HCT116 (cell line): ENCODE data around the gene TBXA2R. TPM values are rescaled to one million over a fixed set of nuclear protein-coding genes. Genes with fewer than 3 reads are reported as not detected.

ENCODE experiments used
- ATAC-seq: fragments of 200-7000 bp; cut with Tn5 transposase; 2 replicates; pipeline ENCODE4 v1.9.1; 2020; ENCODE audit warnings: mild to moderate bottlenecking, moderate library complexity
- BruUV-seq: library from RNA; stranded (reverse); fragments of 400-500 nt; replicated peaks from 2 replicates; lab custom pipeline; 2021; lab: Mats Ljungman, UMichigan
- CTCF ChIA-PET: fragments of 300-600 bp; sonication (Branson Sonifier 250); formaldehyde crosslinking; loops from one replicate; lab custom pipeline; 2021; ENCODE audit warnings: antibody characterized with exemption; lab: Charles Lee
- POLR2A ChIA-PET: fragments of 300-600, 350-600 bp; sonication (Branson Sonifier 250); formaldehyde crosslinking; loops from one replicate; lab custom pipeline; 2021; ENCODE audit warnings: antibody characterized with exemption; lab: Charles Lee
- RAD21 ChIA-PET, 2 experiments: fragments of 300-600 bp; sonication (Branson Sonifier 250); formaldehyde crosslinking; loops; one replicate each; lab custom pipeline; 2023; ENCODE audit warnings: low total read pairs in 2 of 2; ENCODE audit not compliant: uncharacterized antibody in 2 of 2, unreplicated experiment in 2 of 2, low non-redundant PET in 1 of 2; lab: Charles Lee
- DNase-seq: peaks from one replicate; pipeline ENCODE4 v3.0.0-alpha.2; 2010; ENCODE audit warnings: low read depth, low spot score
- H2AFZ ChIP-seq: fragments of 200-600 bp; shearing (Covaris generic), sonication (generic); 2 replicates; pipeline ENCODE4 v1.6.1; 2017; ENCODE audit warnings: low read depth, mixed run types, mixed read lengths, antibody characterized with exemption, low read length; ENCODE audit not compliant: poor library complexity, severe bottlenecking
- H3K27ac ChIP-seq: 2 replicates; pipeline ENCODE4 v1.5.1; 2012; ENCODE audit warnings: low read depth, low read length
- H3K27me3 ChIP-seq: fragments of 200-600 bp; sonication (generic); 2 replicates; pipeline ENCODE4 v1.6.1; 2016; ENCODE audit warnings: mixed run types, low read length, mixed read lengths; ENCODE audit not compliant: insufficient read depth
- H3K36me3 ChIP-seq, 2 experiments: fragments of 200-500 bp in 1 of 2; fragments of 200-600 bp in 1 of 2; sonication (Bioruptor generic) in 1 of 2; sonication (generic) in 1 of 2; 2 replicates each; pipeline versions ENCODE4 v1.5.1 to v1.6.1; 2014 to 2016; ENCODE audit warnings: low read length in 2 of 2, inconsistent platforms in 1 of 2, mixed read lengths in 1 of 2, mixed run types in 1 of 2; ENCODE audit not compliant: insufficient read depth in 2 of 2, control insufficient read depth in 1 of 2
- H3K4me1 ChIP-seq, 2 experiments: fragments of 200-600 bp in 1 of 2; sonication (generic) in 1 of 2; 2 replicates each; pipeline versions ENCODE4 v1.5.1 to v1.6.1; 2012 to 2017; ENCODE audit warnings: low read length in 2 of 2, inconsistent platforms in 1 of 2, mild to moderate bottlenecking in 1 of 2, mixed read lengths in 1 of 2, mixed run types in 1 of 2, moderate library complexity in 1 of 2; ENCODE audit not compliant: insufficient read depth in 2 of 2, control insufficient read depth in 1 of 2
- H3K4me2 ChIP-seq: fragments of 200-600 bp; sonication (generic); 2 replicates; pipeline ENCODE4 v1.6.1; 2017; ENCODE audit warnings: mixed run types, low read length, mixed read lengths
- H3K4me3 ChIP-seq, 2 experiments: fragments of 200-600 bp in 1 of 2; sonication (generic) in 1 of 2; replicated peaks in 1 of 2; 2 replicates each; pipeline ENCODE4 v1.5.1; 2011 to 2016; ENCODE audit warnings: low read length in 2 of 2, control low read depth in 1 of 2, low read depth in 1 of 2, mild to moderate bottlenecking in 1 of 2, mixed read lengths in 1 of 2, mixed run types in 1 of 2
- H3K79me2 ChIP-seq: fragments of 200-600 bp; sonication (generic); 2 replicates; pipeline ENCODE4 v1.6.1; 2017; ENCODE audit warnings: mild to moderate bottlenecking, mixed run types, low read length, moderate library complexity, mixed read lengths; ENCODE audit not compliant: insufficient read depth
- H3K9ac ChIP-seq: fragments of 200-600 bp; sonication (generic); 2 replicates; pipeline ENCODE4 v1.6.1; 2016; ENCODE audit warnings: low read length, mixed read lengths
- H3K9me2 ChIP-seq: fragments of 200-600 bp; sonication (generic), shearing (Covaris generic); 2 replicates; pipeline ENCODE4 v1.6.1; 2017; ENCODE audit warnings: mixed run types, mild to moderate bottlenecking, moderate library complexity; ENCODE audit not compliant: insufficient read depth
- H3K9me3 ChIP-seq, 2 experiments: fragments of 200-500 bp in 1 of 2; fragments of 200-600 bp in 1 of 2; sonication (Bioruptor generic) in 1 of 2; sonication (generic) in 1 of 2; 2 replicates each; pipeline ENCODE4 v1.6.1; 2014 to 2017; ENCODE audit warnings: low read length in 2 of 2, mixed read lengths in 2 of 2, inconsistent platforms in 1 of 2, low read depth in 1 of 2, mild to moderate bottlenecking in 1 of 2, mixed run types in 1 of 2, moderate library complexity in 1 of 2; ENCODE audit not compliant: control insufficient read depth in 1 of 2, insufficient read depth in 1 of 2
- H4K20me1 ChIP-seq: fragments of 200-600 bp; sonication (generic), shearing (Covaris generic); 2 replicates; pipeline ENCODE4 v1.6.1; 2017; ENCODE audit warnings: mixed run types, mild to moderate bottlenecking, moderate library complexity; ENCODE audit not compliant: insufficient read depth
- ATF3 ChIP-seq: IDR thresholded peaks from 2 replicates; pipeline ENCODE4 v1.6.1; 2012
- CTCF ChIP-seq, 3 experiments: fragments of 200-600 bp in 1 of 3; sonication (generic) in 1 of 3; IDR thresholded peaks in 2 of 3; conservative IDR thresholded peaks in 1 of 3; 2 replicates each; pipeline ENCODE4 v1.5.1; 2012 to 2017; ENCODE audit warnings: low read depth in 2 of 3, low read length in 2 of 3, antibody characterized with exemption in 1 of 3, borderline replicate concordance in 1 of 3, control low read depth in 1 of 3, mild to moderate bottlenecking in 1 of 3, mixed read lengths in 1 of 3, mixed run types in 1 of 3, moderate library complexity in 1 of 3; ENCODE audit not compliant: insufficient read depth in 1 of 3
- ELF1 ChIP-seq: IDR thresholded peaks from 2 replicates; pipeline ENCODE4 v1.6.1; 2012; ENCODE audit warnings: low read depth, borderline replicate concordance
- EZH2phosphoT487 ChIP-seq: fragments of 200-600 bp; IDR thresholded peaks from 2 replicates; pipeline ENCODE4 v1.6.1; 2018; ENCODE audit warnings: antibody characterized with exemption, borderline replicate concordance
- FOSL1 ChIP-seq: IDR thresholded peaks from 2 replicates; pipeline ENCODE4 v1.6.1; 2012; ENCODE audit warnings: low read depth
- MAX ChIP-seq: IDR thresholded peaks from 2 replicates; pipeline ENCODE4 v1.6.1; 2012
- RAD21 ChIP-seq: IDR thresholded peaks from 2 replicates; pipeline ENCODE4 v1.6.1; 2012; ENCODE audit warnings: low read depth, mild to moderate bottlenecking
- SP1 ChIP-seq: IDR thresholded peaks from 2 replicates; pipeline ENCODE4 v1.6.1; 2012; ENCODE audit warnings: low read depth
- TCF7L2 ChIP-seq: IDR thresholded peaks from 2 replicates; pipeline ENCODE4 v1.7.0; 2011; ENCODE audit warnings: borderline replicate concordance, inconsistent platforms; ENCODE audit not compliant: insufficient read depth, insufficient read length; ENCODE audit errors: extremely low read depth
- ZFX ChIP-seq: fragments of 450-650 bp; IDR thresholded peaks from 2 replicates; pipeline ENCODE4 v1.6.1; 2017
- ZNF274 ChIP-seq: fragments of 200-500 bp; sonication (Bioruptor generic); IDR thresholded peaks from 2 replicates; pipeline ENCODE4 v1.6.1; 2014; ENCODE audit warnings: mild to moderate bottlenecking, low read depth, low read length, inconsistent platforms
- intact Hi-C: fragments of 100-400 bp; cut with micrococcal nuclease; formaldehyde crosslinking; loops from 2 replicates; pipeline ENCODE4 v1.10.0; 2022
- total RNA-seq: library from RNA; stranded (reverse); gene quantifications from one replicate; pipeline ENCODE4 v1.2.1, GENCODE V29; 2021; ENCODE audit not compliant: unreplicated experiment

Gene TBXA2R
- total RNA-seq, 1 experiment from 2014 or later, result 2.3 TPM

GRCh38 chr19:3556423-3556977, 50.2 kb downstream of the TBXA2R start:
- ChIA-PET CTCF (no interaction called here), POLR2A (interaction anchor here (1.4 kb wide), 1 partner anchor 21 kb away, joined by 3 read pairs; no protein-coding TSS in a partner anchor), RAD21 (no interaction called here)
- ATAC-seq (no peak), DNase-seq (no peak)
- no peak overlapping the region for H2AFZ ChIP-seq
- BruUV-seq, result no TSS peak
- intact Hi-C loops, result no loop called here
- peak overlapping the region; percentile 95 for H3K9ac ChIP-seq
- H4K20me1 ChIP-seq, result peaks cover 8% of the 10 kb centered on the region; the same call in 1 of the 2 replicates
- H3K9me3 ChIP-seq, result no peaks in the 10 kb centered on the region
- no peak for TF ChIP-seq ZNF274
- no peak for TF ChIP-seq ZFX
- no peak for TF ChIP-seq ELF1
- no peak for TF ChIP-seq MAX
- no peak for TF ChIP-seq FOSL1
- no peak for TF ChIP-seq ATF3
- no peak for TF ChIP-seq CTCF (IDR thresholded peaks at IDR 0.05 in 2 of 3, conservative IDR thresholded peaks at IDR 0.05 in 1 of 3; ENCODE audit: borderline replicate concordance in 1 of 3, insufficient read depth in 1 of 3, low read depth in 2 of 3, low read length in 2 of 3)
- no peak for TF ChIP-seq RAD21
- TF ChIP-seq SP1, result no peak
- no peak for TF ChIP-seq TCF7L2
- TF ChIP-seq EZH2phosphoT487, result no peak
- H3K36me3 ChIP-seq, result peaks cover 0 to 11% of the 10 kb centered on the region in 2 experiments; a peak in 1 of 4 replicates
- peaks cover 17 to 55% of the 10 kb centered on the region in 2 experiments for H3K4me1 ChIP-seq
- H3K4me3 ChIP-seq, result peak overlapping the region; percentile 95 to 99
- H3K9me2 ChIP-seq, result no peaks in the 10 kb centered on the region
- peak overlapping the region; percentile 97 for H3K4me2 ChIP-seq
- no peaks in the 10 kb centered on the region for H3K27me3 ChIP-seq
- H3K79me2 ChIP-seq, result peaks cover 52% of the 10 kb centered on the region
- H3K27ac ChIP-seq, result peak overlapping the region; percentile 95
